HG03039 (cell line): ENCODE measurements around the gene MAML2.
"Not testable (repeated sequence)": the region's sequence is repeated elsewhere in the genome, so short reads cannot be mapped to it uniquely, and the experiment has no call there.

ENCODE experiments used
- ATAC-seq: cut with Tn5 transposase; IDR thresholded peaks from one replicate; pipeline ENCODE4 v1.9.1; 2021; ENCODE audit warnings: mild to moderate bottlenecking, moderate library complexity; ENCODE audit not compliant: unreplicated experiment

The MAML2 gene

DNA sequence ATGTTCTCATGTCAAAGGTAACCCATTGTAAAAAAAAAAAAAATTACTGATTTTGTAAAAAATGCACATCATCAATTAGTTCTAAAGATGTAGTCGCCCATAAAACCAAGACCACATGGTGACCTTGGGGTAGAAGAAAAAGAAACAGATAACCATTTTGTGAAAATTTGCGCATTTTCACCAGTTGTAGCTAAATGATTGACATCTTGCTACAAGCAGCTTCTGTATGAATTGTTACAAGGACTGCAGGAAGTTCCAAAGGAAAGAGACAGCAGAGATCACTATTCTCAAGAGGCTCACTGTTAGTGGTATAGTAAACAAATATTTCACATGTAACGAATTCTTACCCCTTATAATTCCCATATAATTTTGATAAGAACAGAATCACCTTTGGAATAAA, 48.7 kb downstream of the MAML2 start:
- ATAC-seq = no peak

GRCh38 chr11:96293598-96294021, 49.4 kb downstream of the MAML2 start:
- peak; percentile 90 for ATAC-seq

DNA sequence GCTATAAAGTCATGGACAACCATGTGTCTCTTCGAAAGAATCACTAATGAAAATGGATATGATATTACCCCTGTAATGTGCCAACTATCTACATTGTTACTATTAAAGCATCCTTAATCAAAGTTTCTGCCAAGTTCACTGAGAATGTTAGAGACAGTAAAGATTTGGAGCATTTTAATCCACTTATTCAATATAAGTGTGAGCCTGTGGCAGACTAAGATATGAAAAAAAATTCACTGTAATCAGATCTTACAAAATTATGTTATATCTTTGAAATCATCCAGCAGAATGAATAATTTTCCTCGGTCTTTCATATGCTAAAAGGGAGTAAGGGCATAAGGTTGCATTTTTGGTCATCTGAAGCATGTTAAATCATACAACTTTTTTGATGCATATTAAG, 49.9 kb downstream of the MAML2 start:
- ATAC-seq = no peak

- no peak for ATAC-seq
These were observed 50.5 kb downstream of the MAML2 start for GRCh38 chr11:96292291-96293010.

DNA sequence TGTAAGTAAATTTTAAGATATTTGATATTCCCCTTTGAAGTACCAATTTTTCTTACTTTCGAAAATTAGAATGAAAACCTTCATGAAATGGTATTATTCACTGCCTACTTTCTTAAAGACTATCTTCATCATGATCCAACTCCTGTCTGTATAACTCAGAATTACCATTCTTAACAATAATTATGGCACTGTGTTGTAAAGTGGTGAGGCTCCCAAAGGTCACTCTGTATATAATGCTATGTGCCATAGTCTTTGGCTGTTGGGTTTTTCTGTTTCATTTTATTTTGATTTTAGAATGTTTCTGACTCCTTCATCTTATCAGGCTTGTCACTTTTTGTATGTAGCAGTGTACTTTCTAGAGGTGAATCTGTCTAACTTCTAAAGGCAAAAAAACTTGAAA, 52.4 kb downstream of the MAML2 start:
- no peak for ATAC-seq

GRCh38 chr11:96290031-96290430, 53.0 kb downstream of the MAML2 start:
- no peak for ATAC-seq

GRCh38 chr11:96288915-96289314, 54.1 kb downstream of the MAML2 start:
- no peak for ATAC-seq

DNA sequence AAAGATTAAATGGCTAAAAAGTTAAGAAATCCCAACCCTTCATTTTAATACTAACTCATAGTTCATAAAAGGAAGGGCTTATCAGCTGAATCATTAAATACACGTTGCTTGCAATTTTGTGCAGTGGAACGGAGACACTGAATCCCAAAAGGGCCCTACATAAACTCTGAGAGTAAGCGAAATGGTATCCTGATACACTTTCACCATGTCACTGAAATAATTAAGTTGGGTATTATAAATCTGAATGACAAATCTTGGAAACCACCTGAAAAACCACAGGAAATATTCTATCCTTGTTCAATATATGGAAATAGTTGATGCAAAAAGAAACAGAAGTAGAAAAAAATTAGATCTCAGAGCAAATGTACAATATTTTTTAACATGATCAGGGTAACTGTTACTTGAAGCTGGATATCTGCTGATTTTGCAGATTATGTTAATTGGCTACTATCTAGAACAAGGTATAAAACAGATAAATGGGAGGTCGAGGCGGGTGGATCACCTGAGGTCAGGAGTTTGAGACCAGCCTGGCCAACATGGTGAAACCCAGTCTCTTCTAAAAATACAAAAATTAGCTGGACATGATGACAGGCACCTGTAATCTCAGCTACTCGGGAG, 55.1 kb downstream of the MAML2 start:
- no peak for ATAC-seq

DNA sequence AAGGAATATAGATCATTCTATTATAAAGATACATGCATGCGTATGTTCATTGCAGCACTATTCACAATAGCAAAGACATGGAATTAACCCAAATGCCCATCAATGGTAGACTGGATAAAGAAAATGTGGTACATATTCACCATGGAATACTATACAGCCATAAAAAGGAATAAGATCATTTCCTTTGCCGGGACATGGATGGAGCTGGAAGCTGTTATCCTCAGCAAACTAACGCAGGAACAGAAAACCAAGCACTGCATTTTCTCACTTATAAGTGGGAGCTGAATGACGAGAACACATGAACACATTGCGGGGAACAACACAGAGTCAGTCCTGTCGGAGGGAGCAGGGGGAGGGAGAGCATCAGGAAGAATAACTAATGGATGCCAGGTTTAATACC, 57.0 kb downstream of the MAML2 start:
- ATAC-seq = not testable (repeated sequence)

DNA sequence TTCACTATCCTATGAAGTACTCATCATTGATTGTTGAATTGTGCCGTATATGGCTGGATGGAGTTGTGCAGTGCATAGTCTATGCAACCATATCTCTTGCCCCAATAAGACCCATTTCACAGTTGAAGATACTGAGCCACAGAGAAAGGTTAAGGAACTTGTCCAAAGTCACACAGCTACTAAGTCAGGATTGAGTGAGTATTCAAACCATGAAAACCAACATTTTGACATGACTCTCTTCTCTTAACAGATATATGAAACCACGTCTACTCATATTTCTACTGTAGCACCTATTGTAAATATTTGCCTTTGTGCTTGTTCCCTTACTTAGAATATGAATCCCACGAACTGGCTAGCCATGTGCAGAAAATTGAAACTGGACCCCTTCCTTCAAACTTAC, 58.1 kb downstream of the MAML2 start:
- peak; percentile 56 for ATAC-seq

DNA sequence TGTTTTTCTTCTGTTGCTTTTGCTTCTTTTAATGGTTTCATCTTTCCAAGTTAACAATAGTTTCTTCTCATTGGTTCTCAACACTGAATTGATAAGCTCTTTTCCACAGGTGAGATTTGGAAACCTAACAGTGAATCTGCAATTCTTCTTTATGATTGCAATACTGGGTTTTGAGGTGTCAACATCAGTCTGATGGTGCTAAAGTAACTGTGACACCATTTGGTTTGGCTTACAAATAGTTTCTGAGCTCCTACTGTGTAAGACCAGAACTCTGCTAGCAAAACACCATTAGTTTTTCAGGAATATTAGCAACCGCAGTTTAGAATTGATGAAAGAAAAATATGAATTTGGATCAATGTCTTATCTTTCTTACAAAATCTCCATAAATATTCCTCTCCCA, 58.6 kb downstream of the MAML2 start:
- ATAC-seq = no peak

DNA sequence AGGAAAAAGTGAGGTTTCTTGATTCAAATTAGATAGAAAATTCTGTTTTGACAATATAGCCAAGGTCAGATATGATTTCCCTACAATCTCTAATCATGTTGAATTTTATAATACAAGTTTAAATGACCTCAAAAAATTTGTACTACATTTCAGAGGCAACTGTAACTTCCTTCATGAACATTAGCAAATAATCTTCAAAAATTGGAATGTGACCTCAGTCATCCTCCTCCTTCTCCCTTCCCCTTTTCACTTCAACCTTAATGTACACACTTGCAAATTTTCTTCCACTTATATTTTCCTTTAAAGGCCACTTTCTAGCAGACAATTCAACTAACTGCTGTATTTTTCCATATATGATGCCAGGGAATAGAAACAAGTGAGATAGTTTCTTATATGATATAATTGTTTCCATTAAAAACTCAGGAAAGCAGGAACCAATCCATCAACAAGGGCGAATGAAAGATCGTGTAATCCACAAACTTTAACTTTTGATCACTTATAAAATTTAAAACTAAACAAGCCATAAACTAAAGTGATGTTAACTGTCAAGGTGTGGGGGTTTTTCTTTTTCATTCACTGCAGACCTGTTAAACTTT, 60.3 kb downstream of the MAML2 start:
- ATAC-seq = no peak

GRCh38 chr11:96280444-96280843, 62.6 kb downstream of the MAML2 start:
- no peak for ATAC-seq

DNA sequence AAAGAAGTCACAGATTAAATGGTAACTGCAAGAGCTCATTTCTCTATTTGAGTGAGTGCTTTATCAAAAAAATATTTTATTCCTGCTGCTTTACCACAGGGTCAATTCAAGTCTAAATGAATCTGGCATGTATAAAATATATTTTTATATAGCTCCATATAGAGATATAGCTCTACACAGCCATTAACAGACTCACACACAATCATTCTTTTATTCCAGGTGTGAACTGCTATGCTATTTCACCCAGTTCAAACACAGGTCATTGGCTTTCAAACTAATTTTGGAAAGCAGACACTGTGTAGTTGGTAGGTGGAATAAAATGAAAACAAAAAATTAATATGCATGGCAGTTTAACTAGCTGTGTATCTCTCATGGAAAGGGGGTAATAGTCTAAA, 63.1 kb downstream of the MAML2 start:
- ATAC-seq = no peak

DNA sequence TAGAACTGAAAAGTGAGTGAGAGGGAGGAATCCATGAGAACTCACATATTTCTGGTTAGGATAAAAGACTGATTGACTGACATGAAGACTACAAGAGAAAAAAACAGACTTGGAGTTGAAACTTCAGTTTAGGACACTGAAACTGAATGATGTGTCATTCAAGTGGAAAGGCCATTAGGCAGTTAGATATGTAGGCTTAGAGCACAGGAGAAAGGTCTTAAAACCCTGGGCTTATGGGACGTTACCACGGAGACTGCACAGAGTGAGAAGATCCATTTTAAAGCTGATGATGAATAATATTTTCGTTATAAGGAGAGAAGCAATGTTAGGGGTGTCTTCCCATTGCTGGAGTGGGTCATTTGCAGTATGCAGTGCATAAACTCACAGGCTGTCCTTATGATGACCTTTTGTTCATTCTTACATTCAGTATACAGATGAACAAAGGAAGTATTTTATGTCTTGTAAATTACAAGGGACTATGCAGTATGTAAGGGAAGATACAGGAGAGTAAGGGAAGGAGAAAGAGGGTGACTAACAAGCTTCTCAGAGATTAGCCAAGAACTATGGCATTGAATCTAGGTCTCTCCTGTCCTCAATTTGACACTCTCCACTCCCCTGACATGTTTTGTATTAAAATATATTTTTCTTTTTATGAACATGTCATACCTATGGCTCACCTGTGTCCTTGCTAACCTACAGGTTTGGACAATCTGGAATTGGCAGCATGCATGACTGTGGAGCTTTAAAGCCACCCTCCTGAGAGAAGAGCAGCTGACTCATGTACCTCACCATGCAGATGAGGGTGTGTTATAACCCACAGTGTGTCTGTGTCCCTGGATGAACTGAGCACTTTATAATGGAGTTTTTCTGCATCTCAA, 63.7 kb downstream of the MAML2 start:
- ATAC-seq = peak; percentile 45

- no peak for ATAC-seq
These were observed 64.7 kb downstream of the MAML2 start for GRCh38 chr11:96278039-96278897.

DNA sequence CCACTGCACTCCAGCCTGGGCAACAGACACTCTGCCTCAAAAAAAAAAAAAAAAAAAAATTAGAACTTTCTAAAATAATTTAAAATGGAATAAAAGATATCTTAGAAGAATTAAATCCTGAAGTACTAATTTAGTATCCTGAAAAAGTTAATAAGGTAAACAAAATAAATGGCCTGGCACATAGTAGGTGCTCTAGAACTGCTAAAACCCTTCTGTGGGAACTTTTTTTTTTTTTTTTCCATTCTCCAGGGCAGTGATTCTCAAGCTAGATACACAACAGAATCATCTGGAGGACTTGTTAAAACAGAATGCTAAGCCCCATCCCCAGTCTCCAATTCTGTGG, 65.3 kb downstream of the MAML2 start:
- no peak for ATAC-seq

GRCh38 chr11:96276836-96277235, 66.2 kb downstream of the MAML2 start:
- ATAC-seq = no peak

DNA sequence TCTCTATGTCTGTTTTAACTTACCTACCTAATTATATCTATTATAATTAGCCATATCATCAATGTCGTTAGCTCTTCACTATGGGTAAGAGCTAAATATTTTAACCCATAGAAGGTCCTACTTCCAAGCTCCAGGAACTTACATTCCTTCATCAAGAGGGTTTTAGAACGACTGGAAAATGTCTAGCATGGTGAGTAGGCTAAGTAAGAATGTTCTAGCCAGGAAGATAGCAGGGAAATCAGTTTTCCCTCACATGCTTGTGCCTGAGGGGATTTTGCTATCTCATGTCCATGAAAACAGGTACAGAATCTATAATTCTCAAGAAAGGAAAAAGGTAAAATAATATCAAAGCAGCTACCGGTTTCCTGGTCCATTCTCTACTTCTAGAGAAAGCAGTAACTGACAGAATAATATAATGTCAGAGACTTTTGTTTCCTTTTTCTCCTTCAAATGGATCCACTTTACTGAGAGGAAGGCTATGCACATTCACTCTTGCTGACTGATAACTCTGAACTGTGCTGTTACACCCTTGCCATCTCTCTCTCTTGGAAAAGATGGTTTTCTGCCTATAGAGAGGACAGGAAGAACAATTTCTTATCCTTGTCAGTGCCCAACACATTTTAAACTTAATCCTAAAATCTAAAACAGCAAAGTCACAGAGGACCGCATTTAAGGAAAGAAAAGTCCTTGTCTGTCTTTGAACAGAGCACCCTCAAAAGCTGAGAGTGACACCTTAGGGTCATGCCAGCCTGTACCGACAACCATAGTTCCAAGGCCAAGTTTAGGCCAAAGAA, 67.0 kb downstream of the MAML2 start:
- ATAC-seq = no peak

DNA sequence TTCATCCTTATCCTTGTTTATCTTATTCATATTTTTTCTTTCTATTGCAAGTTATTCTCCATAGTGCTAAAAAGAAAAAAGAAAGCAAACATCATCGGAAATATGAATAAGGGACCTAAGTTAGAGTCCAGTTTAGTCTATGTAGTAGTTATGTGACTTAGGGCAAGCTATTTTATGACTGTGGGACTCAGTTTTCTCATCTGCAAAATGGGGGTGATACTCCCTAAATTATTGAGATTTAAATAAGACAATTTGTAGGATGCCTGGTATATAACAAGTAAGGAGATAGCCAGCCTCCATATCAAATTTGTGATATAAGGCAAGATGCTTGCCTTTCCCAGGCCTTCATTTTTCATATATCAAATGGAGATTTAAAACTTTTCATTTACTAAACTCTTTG, 69.5 kb downstream of the MAML2 start:
- ATAC-seq = no peak
